ENCODE data around the gene EPRS1. TPM values are rescaled to one million over a fixed set of nuclear protein-coding genes. Genes with fewer than 3 reads are reported as not detected.

Gene EPRS1
- total and polyA plus RNA-seq, 9 of the 15 experiments (the other 6 are each of a cell fraction or from before 2014, with no cell fraction given), result 129 to 291 (median 248) TPM

- TF ChIP-seq BCLAF1 (IDR thresholded peaks at IDR 0.05; ENCODE audit: borderline replicate concordance in 1 of 2, control insufficient read depth in 1 of 2, low read depth in 2 of 2, low read length in 1 of 2), result no peak
- TF ChIP-seq HLTF (IDR thresholded peaks at IDR 0.05), result peak; percentile 75
- no peak for TF ChIP-seq ZNF77 (CRISPR knock-in tag; IDR thresholded peaks at IDR 0.05)
- TF ChIP-seq, protein P1, sequence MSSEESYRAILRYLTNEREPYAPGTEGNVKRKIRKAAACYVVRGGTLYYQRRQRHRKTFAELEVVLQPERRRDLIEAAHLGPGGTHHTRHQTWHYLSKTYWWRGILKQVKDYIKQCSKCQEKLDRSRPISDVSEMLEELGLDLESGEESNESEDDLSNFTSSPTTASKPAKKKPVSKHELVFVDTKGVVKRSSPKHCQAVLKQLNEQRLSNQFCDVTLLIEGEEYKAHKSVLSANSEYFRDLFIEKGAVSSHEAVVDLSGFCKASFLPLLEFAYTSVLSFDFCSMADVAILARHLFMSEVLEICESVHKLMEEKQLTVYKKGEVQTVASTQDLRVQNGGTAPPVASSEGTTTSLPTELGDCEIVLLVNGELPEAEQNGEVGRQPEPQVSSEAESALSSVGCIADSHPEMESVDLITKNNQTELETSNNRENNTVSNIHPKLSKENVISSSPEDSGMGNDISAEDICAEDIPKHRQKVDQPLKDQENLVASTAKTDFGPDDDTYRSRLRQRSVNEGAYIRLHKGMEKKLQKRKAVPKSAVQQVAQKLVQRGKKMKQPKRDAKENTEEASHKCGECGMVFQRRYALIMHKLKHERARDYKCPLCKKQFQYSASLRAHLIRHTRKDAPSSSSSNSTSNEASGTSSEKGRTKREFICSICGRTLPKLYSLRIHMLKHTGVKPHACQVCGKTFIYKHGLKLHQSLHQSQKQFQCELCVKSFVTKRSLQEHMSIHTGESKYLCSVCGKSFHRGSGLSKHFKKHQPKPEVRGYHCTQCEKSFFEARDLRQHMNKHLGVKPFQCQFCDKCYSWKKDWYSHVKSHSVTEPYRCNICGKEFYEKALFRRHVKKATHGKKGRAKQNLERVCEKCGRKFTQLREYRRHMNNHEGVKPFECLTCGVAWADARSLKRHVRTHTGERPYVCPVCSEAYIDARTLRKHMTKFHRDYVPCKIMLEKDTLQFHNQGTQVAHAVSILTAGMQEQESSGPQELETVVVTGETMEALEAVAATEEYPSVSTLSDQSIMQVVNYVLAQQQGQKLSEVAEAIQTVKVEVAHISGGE (CRISPR knock-in tag; IDR thresholded peaks at IDR 0.05), result peak in 1 of 3 experiments; percentile 64; a peak in 2 of 6 replicates
- TF ChIP-seq ZNF124 (CRISPR knock-in tag; IDR thresholded peaks at IDR 0.05), result no peak
- peak in 1 of 2 experiments; percentile 97; a peak in 2 of 4 replicates for TF ChIP-seq HDAC1 (IDR thresholded peaks at IDR 0.05)
- peak; percentile 76 for TF ChIP-seq HDAC2 (IDR thresholded peaks at IDR 0.05)
- TF ChIP-seq MXI1 (IDR thresholded peaks at IDR 0.05; ENCODE audit: low read depth, low read length), result peak; percentile 87
- peak; percentile 74; the same call in 1 of the 2 replicates for TF ChIP-seq CBFB (CRISPR knock-in tag; IDR thresholded peaks at IDR 0.05)
- TF ChIP-seq ZNF551 (CRISPR knock-in tag; IDR thresholded peaks at IDR 0.05), result no peak
- TF ChIP-seq BHLHE40 (IDR thresholded peaks at IDR 0.05; ENCODE audit: low read length), result peak; percentile 82
- peak; percentile 55; the same call in 1 of the 2 replicates for TF ChIP-seq LARP7 (IDR thresholded peaks at IDR 0.05)
- peak; percentile 47; the same call in 1 of the 2 replicates for TF ChIP-seq GTF2A2 (tag; IDR thresholded peaks at IDR 0.05)
- no peak for TF ChIP-seq KHSRP (IDR thresholded peaks at IDR 0.05)
- no peak for TF ChIP-seq BRF1 (IDR thresholded peaks at IDR 0.05; ENCODE audit: borderline replicate concordance, extremely low read depth, insufficient read length)
- TF ChIP-seq TSC22D4 (tag; IDR thresholded peaks at IDR 0.05), result no peak
- TF ChIP-seq ZKSCAN3 (CRISPR knock-in tag; IDR thresholded peaks at IDR 0.05), result no peak; the same call in 1 of the 2 replicates
- TF ChIP-seq ZBTB34 (CRISPR knock-in tag; IDR thresholded peaks at IDR 0.05), result no peak
- TF ChIP-seq CTBP1 (IDR thresholded peaks at IDR 0.05; ENCODE audit: borderline replicate concordance), result peak; percentile 99
- TF ChIP-seq FUS (optimal IDR thresholded peaks at IDR 0.05; ENCODE audit: low read depth, low read length), result no peak
Measured at GRCh38 chr1:220046052-220046930, at the start of gene EPRS1 (continued).
